C4-2B (cell line): ENCODE data around the gene GRHL3.

Experiments
- H3K27ac ChIP-seq: fragments of 450-650 bp; 2 replicates; pipeline ENCODE4 v1.5.1; 2017
- CTCF ChIP-seq: fragments of 450-650 bp; conservative IDR thresholded peaks from 2 replicates; pipeline ENCODE4 v1.5.1; 2017; ENCODE audit warnings: mild to moderate bottlenecking
- ZFX ChIP-seq: fragments of 450-650 bp; IDR thresholded peaks from 2 replicates; pipeline ENCODE4 v1.6.1; 2017

GRHL3 gene

GRCh38 chr1:24347159-24347934 is 28.2 kb downstream of the GRHL3 start:
- TF ChIP-seq ZFX (no peak), CTCF (no peak)
- no peak overlapping the region for H3K27ac ChIP-seq

GRCh38 chr1:24348196-24348595 is 29.0 kb downstream of the GRHL3 start:
- no peak for TF ChIP-seq CTCF
- no peak overlapping the region for H3K27ac ChIP-seq

- H3K27ac ChIP-seq = no peak overlapping the region
- TF ChIP-seq ZFX (no peak), CTCF (no peak)
These were observed 30.7 kb downstream of the GRHL3 start for GRCh38 chr1:24349891-24350290.

- no peak for TF ChIP-seq CTCF
- no peak for TF ChIP-seq ZFX
- H3K27ac ChIP-seq = no peak overlapping the region
These were observed 32.1 kb downstream of the GRHL3 start for GRCh38 chr1:24351247-24351646.

GRCh38 chr1:24351918-24352627 is 32.9 kb downstream of the GRHL3 start:
- TF ChIP-seq ZFX (no peak), CTCF (no peak)
- H3K27ac ChIP-seq = no peak overlapping the region

GRCh38 chr1:24353292-24353891 is 34.2 kb downstream of the GRHL3 start:
- TF ChIP-seq CTCF (no peak), ZFX (no peak)
- no peak overlapping the region for H3K27ac ChIP-seq

- no peak overlapping the region for H3K27ac ChIP-seq
- no peak for TF ChIP-seq CTCF
- no peak for TF ChIP-seq ZFX
These were observed 36.3 kb downstream of the GRHL3 start for GRCh38 chr1:24355466-24355865.
